Liver (tissue), 9 donors: ENCODE data around the gene TMPRSS5. TPM values are rescaled to one million over a fixed set of nuclear protein-coding genes. Genes with fewer than 3 reads are reported as not detected.

Experiments
- DNase-seq: peaks from one replicate; pipeline ENCODE4 v3.0.0-alpha.2; 2017; ENCODE audit warnings: low spot score
- H3K27ac ChIP-seq, 2 donors: one replicate each; pipeline ENCODE4 v1.7.0; 2013; ENCODE audit warnings: inconsistent platforms in 2 of 2, low read length in 2 of 2, control low read depth in 1 of 2, low read depth in 1 of 2, mild to moderate bottlenecking in 1 of 2
- H3K27me3 ChIP-seq, 4 donors: one replicate each; pipeline versions ENCODE4 v1.6.1 to v1.7.0; 2013; ENCODE audit warnings: low read length in 3 of 4, inconsistent platforms in 1 of 4, mild to moderate bottlenecking in 1 of 4, moderate library complexity in 1 of 4; ENCODE audit not compliant: control insufficient read depth in 4 of 4, insufficient read depth in 4 of 4
- H3K36me3 ChIP-seq, 4 donors: one replicate each; pipeline versions ENCODE4 v1.6.1 to v1.7.0; 2013; ENCODE audit warnings: low read length in 3 of 4, mild to moderate bottlenecking in 3 of 4, low read depth in 1 of 4, moderate library complexity in 1 of 4; ENCODE audit not compliant: control insufficient read depth in 4 of 4, insufficient read depth in 3 of 4
- H3K4me1 ChIP-seq, 4 donors: one replicate each; pipeline versions ENCODE4 v1.6.1 to v1.7.0; 2013; ENCODE audit warnings: low read length in 3 of 4, mild to moderate bottlenecking in 3 of 4, moderate library complexity in 1 of 4; ENCODE audit not compliant: control insufficient read depth in 4 of 4, insufficient read depth in 4 of 4
- H3K4me3 ChIP-seq, 3 donors: one replicate each; pipeline versions ENCODE4 v1.6.1 to v1.7.0; 2013; ENCODE audit warnings: low read length in 3 of 3, control low read depth in 1 of 3, low read depth in 1 of 3, mild to moderate bottlenecking in 1 of 3
- H3K9ac ChIP-seq, 2 donors: one replicate each; pipeline ENCODE4 v1.7.0; 2013; ENCODE audit warnings: low read length in 2 of 2, mild to moderate bottlenecking in 2 of 2, moderate library complexity in 2 of 2, control low read depth in 1 of 2, low read depth in 1 of 2
- H3K9me3 ChIP-seq, 4 donors: one replicate each; pipeline versions ENCODE4 v1.6.1 to v1.7.0; 2013; ENCODE audit warnings: low read length in 3 of 4; ENCODE audit not compliant: control insufficient read depth in 4 of 4
- CTCF ChIP-seq: fragments of 150-350 bp; IDR thresholded peaks from 2 replicates; pipeline ENCODE4 v1.5.1; 2017; ENCODE audit warnings: improper control_type of control experiment, low read depth, low read length; ENCODE audit not compliant: missing input control
- EGR1 ChIP-seq, 2 donors: IDR thresholded peaks; 2 replicates each; pipeline ENCODE4 v1.6.1; 2016 to 2018; ENCODE audit warnings: antibody characterized with exemption in 2 of 2, low read depth in 2 of 2
- FOXA1 ChIP-seq: IDR thresholded peaks from 2 replicates; pipeline ENCODE4 v1.6.1; 2016; ENCODE audit warnings: antibody characterized with exemption
- FOXA2 ChIP-seq: IDR thresholded peaks from 2 replicates; pipeline ENCODE4 v1.6.1; 2016; ENCODE audit warnings: antibody characterized with exemption
- GABPA ChIP-seq, 2 donors: IDR thresholded peaks in 1 of 2; conservative IDR thresholded peaks in 1 of 2; 2 replicates each; pipeline ENCODE4 v1.6.1; 2016; ENCODE audit warnings: antibody characterized with exemption in 2 of 2, mild to moderate bottlenecking in 1 of 2, moderate library complexity in 1 of 2
- HNF4A ChIP-seq, 2 donors: conservative IDR thresholded peaks; 2 replicates each; pipeline ENCODE4 v1.6.1; 2016; ENCODE audit warnings: antibody characterized with exemption in 2 of 2, mild to moderate bottlenecking in 2 of 2
- HNF4G ChIP-seq: IDR thresholded peaks from 2 replicates; pipeline ENCODE4 v1.6.1; 2016; ENCODE audit warnings: antibody characterized with exemption
- JUND ChIP-seq, 2 donors: IDR thresholded peaks; 2 replicates each; pipeline ENCODE4 v1.6.1; 2016; ENCODE audit warnings: antibody characterized with exemption in 2 of 2
- NR2F2 ChIP-seq: IDR thresholded peaks from 2 replicates; pipeline ENCODE4 v1.6.1; 2016; ENCODE audit warnings: antibody characterized with exemption
- RAD21 ChIP-seq, 2 donors: IDR thresholded peaks; 2 replicates each; pipeline ENCODE4 v1.6.1; 2016; ENCODE audit warnings: antibody characterized with exemption in 2 of 2, mild to moderate bottlenecking in 2 of 2
- RXRA ChIP-seq, 2 donors: IDR thresholded peaks; 2 replicates each; pipeline ENCODE4 v1.6.1; 2017 to 2018; ENCODE audit warnings: antibody characterized with exemption in 2 of 2, mild to moderate bottlenecking in 1 of 2
- SP1 ChIP-seq: IDR thresholded peaks from 2 replicates; pipeline ENCODE4 v1.6.1; 2018; ENCODE audit warnings: antibody characterized with exemption, mild to moderate bottlenecking
- YY1 ChIP-seq: IDR thresholded peaks from 2 replicates; pipeline ENCODE4 v1.6.1; 2016; ENCODE audit warnings: antibody characterized with exemption, mild to moderate bottlenecking
- WGBS: extraction: QIAGEN DNeasy Blood & Tissue Kit; methylation state at CpG from one replicate; pipeline ENCODE4 v1.1.7; 2013; 5-methylcytosine and 5-hydroxymethylcytosine counted together
- polyA plus RNA-seq, 2 donors: library from polyadenylated mRNA; stranded (reverse) in 1 of 2; unstranded in 1 of 2; fragments of 200-250 nt in 1 of 2; fragments of >200 nt in 1 of 2; fragmentation: Nextera tagmentation in 1 of 2; extraction: Ambion mirVana in 1 of 2; gene quantifications; one replicate each; pipeline versions ENCODE4 v1.2.1 to v1.2.3, GENCODE V29; 2013 to 2015
- total RNA-seq, 2 donors: library from RNA; depleted of rRNA; stranded (reverse); fragments of >200 nt; gene quantifications; one replicate each; pipeline ENCODE4 v1.2.3, GENCODE V29; 2014
- TF ChIP-seq, protein P1 (sequence below): IDR thresholded peaks from 2 replicates; pipeline ENCODE4 v1.6.1; 2016; ENCODE audit warnings: antibody characterized with exemption
- TF ChIP-seq, protein P2 (sequence below): IDR thresholded peaks from 2 replicates; pipeline ENCODE4 v1.6.1; 2016; ENCODE audit warnings: antibody characterized with exemption, mild to moderate bottlenecking
- TF ChIP-seq, protein P3 (sequence below): IDR thresholded peaks from 2 replicates; pipeline ENCODE4 v1.6.1; 2016; ENCODE audit warnings: antibody characterized with exemption
- TF ChIP-seq, protein P4 (sequence below): IDR thresholded peaks from 2 replicates; pipeline ENCODE4 v1.6.1; 2016; ENCODE audit warnings: antibody characterized with exemption
- donor health status: healthy.
- donor health status: healthy.
- donor health status: healthy.
- donor health status: healthy.
- donor health status: healthy.

Gene TMPRSS5
- under 1 TPM; 0.05 to 0.25 TPM for total RNA-seq
- under 1 TPM; 0.08 to 0.39 TPM for polyA plus RNA-seq

DNA sequence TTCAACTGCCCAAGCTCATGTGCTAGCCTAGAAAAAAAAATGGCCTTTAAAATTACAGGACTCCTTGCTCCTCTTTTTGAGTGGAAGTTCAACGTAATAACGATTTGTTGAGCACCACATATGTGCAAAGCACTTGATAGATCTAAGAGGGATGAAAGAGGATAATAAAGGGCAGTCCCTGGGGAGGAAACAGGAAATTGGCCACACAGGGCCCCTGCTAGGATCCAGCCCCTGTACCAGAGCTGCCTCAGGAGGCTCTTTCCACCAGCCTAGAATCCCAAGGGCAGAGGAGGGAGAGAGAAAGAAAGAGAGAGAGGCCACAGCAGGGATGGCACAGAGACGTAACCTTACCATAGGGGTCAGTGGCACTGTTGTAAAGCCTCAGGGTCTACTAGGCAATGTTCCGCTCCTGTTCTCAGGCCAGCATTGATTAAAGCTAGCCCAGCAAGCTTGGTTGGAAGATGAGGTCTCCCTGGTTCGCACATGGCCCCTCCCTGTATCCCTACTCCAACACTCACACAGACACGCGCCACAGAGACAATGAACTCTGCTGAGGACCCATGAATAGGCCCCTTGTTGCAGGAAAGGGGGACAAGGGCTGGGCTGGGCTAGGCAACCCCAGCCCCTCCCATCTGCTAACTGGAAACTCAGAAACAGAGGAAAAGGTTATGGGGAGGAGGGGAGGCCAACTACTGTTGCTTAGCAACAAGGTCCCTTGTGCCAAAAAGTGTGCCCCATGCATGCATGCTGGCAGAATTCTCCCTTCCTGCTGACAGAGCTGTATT lies at the start of gene TMPRSS5:
TMPRSS5 (minus strand) TSS at position 438 of the 785 bp plus-strand sequence; CDS start at position 354, 84 bp downstream.
- DNase-seq: no peak
- WGBS: 94% methylated on average over 7 of the region's 7 CpGs

GRCh38 chr11:113752932-113753331 lies 46.8 kb upstream of the TMPRSS5 start:
- H3K4me1 ChIP-seq: no peaks in the 10 kb centered on the region
- no peak for DNase-seq
- H3K4me3 ChIP-seq: no peak overlapping the region
- H3K9me3 ChIP-seq: no peaks in the 10 kb centered on the region
- WGBS: 98% methylated on average over 3 of the region's 3 CpGs
- no peaks in the 10 kb centered on the region for H3K27me3 ChIP-seq
- TF ChIP-seq FOXA2 (no peak), RAD21 (IDR thresholded peaks at IDR 0.05) (no peak), HNF4G (no peak), RXRA (IDR thresholded peaks at IDR 0.05) (no peak), NR2F2 (no peak), EGR1 (IDR thresholded peaks at IDR 0.05; ENCODE audit: low read depth in 2 of 2) (no peak), YY1 (no peak), SP1 (no peak), CTCF (no peak), HNF4A (conservative IDR thresholded peaks at IDR 0.05) (no peak), FOXA1 (no peak), GABPA (IDR thresholded peaks at IDR 0.05 in 1 of 2, conservative IDR thresholded peaks at IDR 0.05 in 1 of 2) (no peak), JUND (IDR thresholded peaks at IDR 0.05) (no peak)
- TF ChIP-seq, protein P1, sequence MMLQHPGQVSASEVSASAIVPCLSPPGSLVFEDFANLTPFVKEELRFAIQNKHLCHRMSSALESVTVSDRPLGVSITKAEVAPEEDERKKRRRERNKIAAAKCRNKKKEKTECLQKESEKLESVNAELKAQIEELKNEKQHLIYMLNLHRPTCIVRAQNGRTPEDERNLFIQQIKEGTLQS: no peak
- TF ChIP-seq, protein P2, sequence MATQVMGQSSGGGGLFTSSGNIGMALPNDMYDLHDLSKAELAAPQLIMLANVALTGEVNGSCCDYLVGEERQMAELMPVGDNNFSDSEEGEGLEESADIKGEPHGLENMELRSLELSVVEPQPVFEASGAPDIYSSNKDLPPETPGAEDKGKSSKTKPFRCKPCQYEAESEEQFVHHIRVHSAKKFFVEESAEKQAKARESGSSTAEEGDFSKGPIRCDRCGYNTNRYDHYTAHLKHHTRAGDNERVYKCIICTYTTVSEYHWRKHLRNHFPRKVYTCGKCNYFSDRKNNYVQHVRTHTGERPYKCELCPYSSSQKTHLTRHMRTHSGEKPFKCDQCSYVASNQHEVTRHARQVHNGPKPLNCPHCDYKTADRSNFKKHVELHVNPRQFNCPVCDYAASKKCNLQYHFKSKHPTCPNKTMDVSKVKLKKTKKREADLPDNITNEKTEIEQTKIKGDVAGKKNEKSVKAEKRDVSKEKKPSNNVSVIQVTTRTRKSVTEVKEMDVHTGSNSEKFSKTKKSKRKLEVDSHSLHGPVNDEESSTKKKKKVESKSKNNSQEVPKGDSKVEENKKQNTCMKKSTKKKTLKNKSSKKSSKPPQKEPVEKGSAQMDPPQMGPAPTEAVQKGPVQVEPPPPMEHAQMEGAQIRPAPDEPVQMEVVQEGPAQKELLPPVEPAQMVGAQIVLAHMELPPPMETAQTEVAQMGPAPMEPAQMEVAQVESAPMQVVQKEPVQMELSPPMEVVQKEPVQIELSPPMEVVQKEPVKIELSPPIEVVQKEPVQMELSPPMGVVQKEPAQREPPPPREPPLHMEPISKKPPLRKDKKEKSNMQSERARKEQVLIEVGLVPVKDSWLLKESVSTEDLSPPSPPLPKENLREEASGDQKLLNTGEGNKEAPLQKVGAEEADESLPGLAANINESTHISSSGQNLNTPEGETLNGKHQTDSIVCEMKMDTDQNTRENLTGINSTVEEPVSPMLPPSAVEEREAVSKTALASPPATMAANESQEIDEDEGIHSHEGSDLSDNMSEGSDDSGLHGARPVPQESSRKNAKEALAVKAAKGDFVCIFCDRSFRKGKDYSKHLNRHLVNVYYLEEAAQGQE: no peak
- TF ChIP-seq, protein P3, sequence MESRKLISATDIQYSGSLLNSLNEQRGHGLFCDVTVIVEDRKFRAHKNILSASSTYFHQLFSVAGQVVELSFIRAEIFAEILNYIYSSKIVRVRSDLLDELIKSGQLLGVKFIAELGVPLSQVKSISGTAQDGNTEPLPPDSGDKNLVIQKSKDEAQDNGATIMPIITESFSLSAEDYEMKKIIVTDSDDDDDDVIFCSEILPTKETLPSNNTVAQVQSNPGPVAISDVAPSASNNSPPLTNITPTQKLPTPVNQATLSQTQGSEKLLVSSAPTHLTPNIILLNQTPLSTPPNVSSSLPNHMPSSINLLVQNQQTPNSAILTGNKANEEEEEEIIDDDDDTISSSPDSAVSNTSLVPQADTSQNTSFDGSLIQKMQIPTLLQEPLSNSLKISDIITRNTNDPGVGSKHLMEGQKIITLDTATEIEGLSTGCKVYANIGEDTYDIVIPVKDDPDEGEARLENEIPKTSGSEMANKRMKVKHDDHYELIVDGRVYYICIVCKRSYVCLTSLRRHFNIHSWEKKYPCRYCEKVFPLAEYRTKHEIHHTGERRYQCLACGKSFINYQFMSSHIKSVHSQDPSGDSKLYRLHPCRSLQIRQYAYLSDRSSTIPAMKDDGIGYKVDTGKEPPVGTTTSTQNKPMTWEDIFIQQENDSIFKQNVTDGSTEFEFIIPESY: no peak
- H3K27ac ChIP-seq: no peak overlapping the region
- H3K36me3 ChIP-seq: peaks cover 3 to 35% (median 24%) of the 10 kb centered on the region in 4 donors
- H3K9ac ChIP-seq: no peak overlapping the region

More for the DNA sequence above, at the start of gene TMPRSS5:
- TF ChIP-seq, protein P4, sequence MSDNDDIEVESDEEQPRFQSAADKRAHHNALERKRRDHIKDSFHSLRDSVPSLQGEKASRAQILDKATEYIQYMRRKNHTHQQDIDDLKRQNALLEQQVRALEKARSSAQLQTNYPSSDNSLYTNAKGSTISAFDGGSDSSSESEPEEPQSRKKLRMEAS: no peak
- Histone ChIP-seq H3K27me3 (no peaks in the 10 kb centered on the region), H3K4me3 (no peak within 1 kb of the TSS), H3K4me1 (no peaks in the 10 kb centered on the region), H3K36me3 (no peaks in the 10 kb centered on the region), H3K27ac (no peak within 1 kb of the TSS), H3K9ac (no peak within 1 kb of the TSS), H3K9me3 (peaks cover 0 to 2% (median 0%) of the 10 kb centered on the region in 4 donors)
